GM18909 (cell line): ENCODE results near the gene KRT34.

ENCODE experiments used
- ATAC-seq: cut with Tn5 transposase; IDR thresholded peaks from one replicate; pipeline ENCODE4 v1.9.1; 2021; ENCODE audit warnings: mild to moderate bottlenecking; ENCODE audit not compliant: unreplicated experiment, poor library complexity

Gene KRT34

GRCh38 chr17:41334385-41335305 lies 47.5 kb downstream of the KRT34 start:
- no peak for ATAC-seq

- no peak for ATAC-seq
These were observed 48.3 kb downstream of the KRT34 start for GRCh38 chr17:41333836-41334235.

- no peak for ATAC-seq
These were observed 49.0 kb downstream of the KRT34 start for GRCh38 chr17:41333098-41333497.

GRCh38 chr17:41332239-41332638 lies 49.9 kb downstream of the KRT34 start:
- ATAC-seq: no peak

- no peak for ATAC-seq
These were observed 50.5 kb downstream of the KRT34 start for GRCh38 chr17:41331606-41332005.

- ATAC-seq: no peak
These were observed 52.7 kb downstream of the KRT34 start for GRCh38 chr17:41329279-41329948.

- ATAC-seq: no peak
These were observed 53.9 kb downstream of the KRT34 start for GRCh38 chr17:41328207-41328606.
